ENCODE results near the gene CLIP2.
A peak's percentile ranks its signal among the peaks of the same experiment; 100 is the strongest.
"Not testable (repeated sequence)": the region's sequence is repeated elsewhere in the genome, so short reads cannot be mapped to it uniquely, and the experiment has no call there.

Gene CLIP2

GRCh38 chr7:74400420-74401136 is 111.4 kb downstream of the CLIP2 start:
- H3K4me3 ChIP-seq (replicated peaks; ENCODE audit: low read depth, low read length) = no peak overlapping the region
- no peak for TF ChIP-seq CTCF (IDR thresholded peaks at IDR 0.05; ENCODE audit: low read length, missing control alignments)
- DNase-seq (ENCODE audit: low read depth) = no peak

GRCh38 chr7:74401137-74401859 is 112.1 kb downstream of the CLIP2 start:
- peak; percentile 66 for DNase-seq (ENCODE audit: low read depth)
- no peak overlapping the region for H3K4me3 ChIP-seq (replicated peaks; ENCODE audit: low read depth, low read length)
- TF ChIP-seq CTCF (IDR thresholded peaks at IDR 0.05; ENCODE audit: low read length, missing control alignments) = peak; percentile 97

GRCh38 chr7:74402668-74403067 is 113.5 kb downstream of the CLIP2 start:
- H3K4me3 ChIP-seq (replicated peaks; ENCODE audit: low read depth, low read length); DNase-seq (ENCODE audit: low read depth): not testable (repeated sequence)

- DNase-seq (ENCODE audit: low read depth) = no peak
- no peak overlapping the region for H3K4me3 ChIP-seq (replicated peaks; ENCODE audit: low read depth, low read length)
- no peak for TF ChIP-seq CTCF (IDR thresholded peaks at IDR 0.05; ENCODE audit: low read length, missing control alignments)
Measured at GRCh38 chr7:74403521-74404387, 114.5 kb downstream of the CLIP2 start.

GRCh38 chr7:74404388-74404700 is 115.1 kb downstream of the CLIP2 start:
- no peak overlapping the region for H3K4me3 ChIP-seq (replicated peaks; ENCODE audit: low read depth, low read length)
- DNase-seq (ENCODE audit: low read depth) = no peak
- no peak for TF ChIP-seq CTCF (IDR thresholded peaks at IDR 0.05; ENCODE audit: low read length, missing control alignments)

GRCh38 chr7:74404741-74405140 is 115.5 kb downstream of the CLIP2 start:
- TF ChIP-seq CTCF (IDR thresholded peaks at IDR 0.05; ENCODE audit: low read length, missing control alignments) = no peak
- H3K4me3 ChIP-seq (replicated peaks; ENCODE audit: low read depth, low read length) = no peak overlapping the region
- DNase-seq (ENCODE audit: low read depth) = no peak
